TTC549 (cell line): Measurements from ENCODE around the gene OVAAL.
"Not testable (repeated sequence)": the region's sequence is repeated elsewhere in the genome, so short reads cannot be mapped to it uniquely, and the experiment has no call there.

Experiments used
- FAIRE-seq: peaks from 2 replicates; lab custom pipeline; 2012; peaks lifted over from hg19 to GRCh38; lab: Jason Lieb, UNC

The OVAAL gene

DNA sequence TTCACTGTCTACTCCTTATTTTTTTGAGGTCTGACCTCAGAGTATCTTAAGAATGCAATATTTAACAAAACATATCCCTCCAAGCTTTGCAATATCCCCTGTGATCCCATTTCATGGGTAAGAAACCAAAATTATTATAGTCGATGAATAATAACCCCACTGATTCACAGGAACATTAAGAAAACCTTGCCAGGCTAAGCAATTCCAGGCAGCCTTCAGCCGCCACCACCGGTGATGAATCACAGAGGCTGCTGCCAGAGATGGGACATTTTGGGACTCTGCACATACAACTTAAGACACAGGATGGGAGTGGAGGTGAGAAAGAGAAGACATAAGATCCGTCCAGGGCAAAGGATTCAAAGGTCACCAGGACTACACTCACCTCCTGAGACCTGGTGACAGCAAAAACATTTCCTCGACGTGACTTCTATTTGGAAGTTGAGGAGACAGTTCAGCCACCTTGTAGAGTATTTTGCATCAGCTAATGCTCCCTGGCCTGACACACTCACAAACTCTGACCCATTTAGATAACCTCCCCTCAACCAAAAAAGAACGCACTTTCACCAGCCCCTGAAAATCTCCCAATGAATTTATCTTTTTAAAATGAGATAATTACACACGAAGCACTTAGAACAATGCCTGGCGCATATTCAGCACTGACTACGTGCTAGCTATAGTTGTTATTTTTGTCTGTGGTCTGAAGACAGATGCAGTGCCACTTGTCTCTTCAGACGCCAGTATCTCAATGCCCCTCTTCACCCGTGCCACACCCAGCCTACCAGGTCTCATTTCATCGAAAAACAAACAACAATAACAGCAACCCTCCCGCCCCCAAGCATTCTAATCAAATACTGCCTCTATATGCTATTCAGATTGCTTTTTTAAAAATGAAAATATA lies 17.8 kb upstream of the OVAAL start:
- no peak for FAIRE-seq

GRCh38 chr1:180542113-180542837 lies 16.5 kb upstream of the OVAAL start:
- no peak for FAIRE-seq

DNA sequence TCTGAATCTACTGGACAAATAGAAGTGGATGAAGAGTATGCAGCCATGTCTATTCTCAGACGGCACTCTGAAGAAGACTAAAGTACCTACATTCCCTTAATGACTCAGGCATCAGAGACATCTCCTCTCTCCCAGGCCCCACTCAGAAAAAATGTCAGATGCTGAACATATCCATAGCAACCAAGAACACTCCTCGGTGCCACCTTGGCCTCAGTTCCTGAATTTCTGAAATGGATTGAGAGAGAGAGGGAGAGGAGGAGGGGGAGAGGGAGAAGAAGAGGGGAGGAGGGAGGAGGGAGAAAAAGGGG lies 16.0 kb upstream of the OVAAL start:
- FAIRE-seq: no peak

GRCh38 chr1:180544050-180544449 lies 14.7 kb upstream of the OVAAL start:
- FAIRE-seq: no peak

DNA sequence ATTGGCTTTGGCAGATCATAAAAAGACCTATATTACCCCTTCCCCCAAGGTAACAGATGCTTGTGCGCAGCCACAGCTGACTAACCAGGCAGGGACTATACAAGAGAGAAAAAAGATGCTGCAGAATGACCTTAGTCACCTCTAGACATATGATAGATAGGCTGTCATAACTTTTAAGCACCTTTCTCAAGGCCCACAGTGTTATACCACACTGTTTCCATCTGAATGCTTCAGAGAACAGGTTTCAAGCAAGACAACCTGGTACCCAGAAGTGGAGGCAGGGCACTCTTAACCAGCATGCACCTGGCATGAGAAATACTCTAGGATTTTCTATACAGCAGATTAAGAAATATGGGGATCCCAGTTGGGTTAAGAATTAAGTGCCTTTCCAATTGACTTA lies 12.8 kb upstream of the OVAAL start:
- no peak for FAIRE-seq

- no peak for FAIRE-seq
Observed at GRCh38 chr1:180548686-180549317, 10.0 kb upstream of the OVAAL start.

DNA sequence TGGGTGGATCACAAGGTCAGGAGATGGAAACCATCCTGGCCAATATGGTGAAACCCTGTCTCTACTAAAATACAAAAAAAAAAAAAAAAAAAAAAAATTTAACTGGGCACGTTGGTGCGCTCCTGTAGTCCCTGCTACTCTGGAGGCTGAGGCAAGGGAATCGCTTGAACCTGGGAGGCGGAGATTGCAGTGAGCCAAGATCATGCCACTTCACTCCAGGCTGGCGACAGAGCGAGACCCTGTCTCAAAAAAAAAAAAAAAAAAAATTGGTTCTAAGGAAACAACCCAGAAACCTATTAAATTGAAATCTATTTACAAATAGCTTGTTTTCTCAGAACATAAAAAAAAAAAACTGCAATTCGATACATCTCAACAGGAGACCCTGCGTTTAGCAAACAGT lies 9.0 kb upstream of the OVAAL start:
- FAIRE-seq: not testable (repeated sequence)

DNA sequence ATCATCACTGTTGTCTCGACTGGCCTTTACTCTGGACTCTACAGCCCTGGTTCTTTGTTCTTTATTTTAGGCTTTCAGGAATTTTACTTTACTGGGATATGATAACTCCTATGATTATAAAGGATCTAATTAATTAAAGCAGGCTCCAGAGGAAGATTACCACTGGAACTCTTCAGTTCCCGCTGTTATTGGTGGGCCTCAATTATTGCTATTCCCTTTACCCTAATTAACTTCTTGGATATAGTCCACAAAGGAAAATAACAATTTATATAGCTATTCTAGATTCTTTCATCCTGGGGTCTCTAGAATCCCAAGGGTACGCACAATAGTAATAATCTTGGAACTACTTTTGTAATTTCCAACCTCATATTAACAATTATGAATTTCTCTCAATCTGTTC lies 8.5 kb upstream of the OVAAL start:
- FAIRE-seq: no peak

GRCh38 chr1:180551997-180552396 lies 6.8 kb upstream of the OVAAL start:
- no peak for FAIRE-seq

GRCh38 chr1:180553046-180553445 lies 5.7 kb upstream of the OVAAL start:
- FAIRE-seq: not testable (repeated sequence)

GRCh38 chr1:180555411-180555810 lies 3.4 kb upstream of the OVAAL start:
- no peak for FAIRE-seq

GRCh38 chr1:180560200-180560867 lies 1.6 kb downstream of the OVAAL start:
- no peak for FAIRE-seq

DNA sequence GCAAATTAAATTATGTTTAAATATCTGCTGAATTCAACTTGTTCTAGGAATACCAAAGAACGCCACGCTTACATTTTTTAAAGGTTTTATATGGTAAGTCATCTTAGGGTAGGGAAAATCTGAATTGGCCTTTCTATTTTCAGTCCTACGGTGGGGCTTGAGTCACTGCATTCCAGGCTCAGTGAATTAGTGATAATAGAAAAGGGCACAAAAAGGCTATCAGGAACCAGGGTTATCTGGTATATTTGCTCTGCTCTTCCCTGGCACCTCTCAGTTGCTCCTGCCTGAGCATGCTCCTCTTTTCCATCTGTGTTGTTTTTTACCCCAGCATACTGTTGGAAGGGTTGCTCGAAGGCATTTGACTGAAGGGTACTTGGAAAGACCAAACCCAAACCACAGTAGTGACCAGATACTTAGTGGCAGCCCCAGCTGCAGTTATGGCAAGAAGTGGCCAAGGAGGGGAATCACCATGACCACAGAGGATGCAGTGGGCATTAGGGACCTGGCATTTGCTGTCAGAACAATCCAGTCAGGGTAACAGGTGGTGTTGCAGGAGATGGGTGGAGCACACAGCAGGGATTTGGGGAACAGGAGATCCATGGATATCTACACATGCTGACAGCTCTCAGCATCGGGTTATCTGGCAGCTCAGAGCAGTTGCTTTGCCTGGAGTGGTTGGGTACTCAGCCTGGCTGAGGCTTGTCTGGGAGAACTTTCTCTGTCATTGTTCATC lies 2.3 kb downstream of the OVAAL start:
- FAIRE-seq: no peak

DNA sequence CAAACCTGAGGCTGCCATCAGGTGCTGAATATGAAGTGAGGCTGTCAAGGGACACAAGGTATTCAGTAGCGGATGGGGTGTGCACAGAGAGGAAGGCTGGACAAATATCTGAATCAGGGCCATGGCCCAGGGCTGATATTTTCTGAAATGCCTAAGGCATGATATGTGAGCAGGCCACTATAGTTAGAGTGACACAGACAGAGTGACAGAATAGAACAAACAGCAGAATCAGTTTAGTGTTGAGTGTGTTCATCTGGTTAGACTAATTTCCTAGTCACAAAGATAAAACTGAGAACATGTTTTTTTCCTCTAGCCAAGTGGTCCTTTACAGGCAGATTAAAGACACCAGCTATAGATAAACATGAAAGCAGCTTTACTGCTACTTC lies 3.9 kb downstream of the OVAAL start:
- no peak for FAIRE-seq

- FAIRE-seq: no peak
Observed at GRCh38 chr1:180563026-180563827, 4.5 kb downstream of the OVAAL start.

GRCh38 chr1:180565121-180565871 lies 6.5 kb downstream of the OVAAL start:
- FAIRE-seq: no peak

DNA sequence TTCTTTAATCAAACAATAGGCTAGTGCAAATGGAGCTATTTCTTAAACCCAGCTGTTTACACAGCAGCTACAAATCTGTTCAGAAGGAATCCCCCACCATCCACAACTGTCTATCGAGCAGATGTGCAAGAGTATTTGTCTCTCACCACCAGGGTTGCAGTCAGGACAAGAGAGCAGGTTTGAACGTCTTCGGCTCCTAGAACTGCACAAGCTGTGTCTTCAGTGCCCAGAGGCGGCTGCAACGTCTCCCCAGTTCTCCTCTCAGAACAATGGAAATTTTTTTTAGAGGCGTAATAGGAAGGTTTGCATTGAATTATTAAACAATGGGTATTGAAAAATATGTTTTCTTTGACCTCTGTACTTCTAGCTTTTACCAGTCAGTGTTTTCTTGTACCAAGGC lies 7.3 kb downstream of the OVAAL start:
- no peak for FAIRE-seq

DNA sequence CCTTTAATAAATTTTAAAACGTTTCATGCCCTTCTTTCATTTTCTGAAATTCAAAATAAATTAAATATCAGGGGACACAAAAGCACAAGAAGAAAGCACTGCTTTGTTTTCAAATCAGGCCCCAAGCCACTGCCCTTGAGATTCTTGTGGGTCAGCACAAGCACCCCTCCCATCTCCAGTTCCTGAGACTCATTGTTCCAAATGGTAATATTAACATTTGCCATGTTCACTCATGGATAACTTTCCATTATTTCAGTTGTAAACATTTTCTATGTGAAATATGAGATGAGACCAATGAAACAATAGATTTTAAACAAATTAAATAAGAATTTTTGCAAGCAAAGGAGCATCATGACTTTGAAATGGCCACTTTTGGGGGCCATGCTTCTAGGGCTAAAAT lies 7.7 kb downstream of the OVAAL start:
- peak; percentile 7 for FAIRE-seq

GRCh38 chr1:180567654-180568053 lies 8.9 kb downstream of the OVAAL start:
- FAIRE-seq: no peak

- no peak for FAIRE-seq
Observed at GRCh38 chr1:180568184-180568583, 9.4 kb downstream of the OVAAL start.
